Measurements from ENCODE around the gene KXD1. TPM values are rescaled to one million over a fixed set of nuclear protein-coding genes. Genes with fewer than 3 reads are reported as not detected.

KXD1 gene
- total RNA-seq, 1 experiment from 2014 or later = 138 TPM

GRCh38 chr19:18543814-18544475 is 13.7 kb upstream of the KXD1 start:
- Histone ChIP-seq H3K4me2 (ENCODE audit: insufficient read depth, insufficient read length, low read length) (peak overlapping the region; percentile 87), H3K23me2 (ENCODE audit: insufficient read length, low read depth, low read length, poor library complexity, severe bottlenecking) (peaks cover 8% of the 10 kb centered on the region)

More at GRCh38 chr19:18543814-18544475, 13.7 kb upstream of the KXD1 start:
- no peaks in the 10 kb centered on the region for H4K20me1 ChIP-seq (ENCODE audit: control insufficient read depth, insufficient read depth, insufficient read length)
- Mint-ChIP-seq H3K27ac (peak overlapping the region in 1 of 3 experiments; percentile 0; a peak in 1 of 7 replicates), H3K27me3 (ENCODE audit: low read depth) (0 out of 2 replicates have a peak, but pooled peaks cover 1% of the 10 kb centered on the region), H3K36me3 (ENCODE audit: insufficient read depth in 1 of 3, low read depth in 3 of 3) (peaks cover 12 to 31% (median 29%) of the 10 kb centered on the region in 3 experiments; a peak in 6 of 7 replicates), H3K9me3 (no peaks in the 10 kb centered on the region), H3K4me3 (peak overlapping the region; percentile 70 to 86), H3K4me1 (peaks cover 12% of the 10 kb centered on the region in 2 experiments)
- no peak for TF ChIP-seq CTCF (conservative IDR thresholded peaks at IDR 0.05)
- no peak overlapping the region for H2BK5ac ChIP-seq (ENCODE audit: insufficient read length, low read length)
- no peak overlapping the region for H3K14ac ChIP-seq (ENCODE audit: insufficient read depth, low read length)
- H3K4ac ChIP-seq (ENCODE audit: low read depth, low read length) = no peak overlapping the region
- no peak overlapping the region for H3K27ac ChIP-seq (ENCODE audit: insufficient read length, low read depth, low read length)
- H2BK15ac ChIP-seq (ENCODE audit: low read depth, low read length) = no peak overlapping the region
- H3K23ac ChIP-seq (ENCODE audit: insufficient read length, low read depth, low read length) = no peak overlapping the region
- H2AK5ac ChIP-seq (ENCODE audit: insufficient read length, low read length) = no peak overlapping the region
- 0 out of 2 replicates have a peak, but pooled peaks cover 2% of the 10 kb centered on the region for H3K4me1 ChIP-seq (ENCODE audit: insufficient read depth, low read length)
- no peak overlapping the region for H3K9ac ChIP-seq (ENCODE audit: extremely low read depth, insufficient read length, low read length)
- H3K79me2 ChIP-seq (ENCODE audit: insufficient read depth, low read length) = no peaks in the 10 kb centered on the region
- H3K56ac ChIP-seq (ENCODE audit: insufficient read length, low read depth, low read length) = no peak overlapping the region
- no peak overlapping the region for H2BK20ac ChIP-seq (ENCODE audit: low read depth, low read length, poor library complexity, severe bottlenecking)
- no peak overlapping the region for H4K5ac ChIP-seq (ENCODE audit: insufficient read length, low read depth, low read length)
- DNase-seq = peak; percentile 78
- H3K27me3 ChIP-seq (ENCODE audit: insufficient read depth, low read length) = no peaks in the 10 kb centered on the region
- no peak overlapping the region for H3T11ph ChIP-seq (ENCODE audit: low read length)
- H2AFZ ChIP-seq (ENCODE audit: low read length) = no peak overlapping the region
- no peak overlapping the region for H4K8ac ChIP-seq (replicated peaks; ENCODE audit: insufficient read length, low read depth, low read length)
- H2BK120ac ChIP-seq (ENCODE audit: low read depth, low read length, poor library complexity, severe bottlenecking) = no peak overlapping the region
- peaks cover 3% of the 10 kb centered on the region for H3K79me1 ChIP-seq (ENCODE audit: insufficient read depth, low read depth, low read length, poor library complexity, severe bottlenecking)
- no peak overlapping the region for H4K91ac ChIP-seq (ENCODE audit: insufficient read length, low read depth, low read length)
- H3K9me3 ChIP-seq (ENCODE audit: control insufficient read depth, low read depth, low read length) = no peaks in the 10 kb centered on the region
- H3K18ac ChIP-seq (ENCODE audit: insufficient read length, low read depth, low read length) = no peak overlapping the region
- no CpG with 5 or more reads among the region's 12 CpGs for WGBS (ENCODE audit: extremely low coverage, insufficient read length, low lambda C conversion rate)
- no peak overlapping the region for H2BK12ac ChIP-seq (ENCODE audit: insufficient read length, low read depth, low read length)
